Keratinocyte (primary cell): ENCODE results near the gene NFYB.

ENCODE experiments used
- CTCF ChIP-seq, 3 experiments: IDR thresholded peaks in 1 of 3; conservative IDR thresholded peaks in 1 of 3; optimal IDR thresholded peaks in 1 of 3; 2 replicates in 2 of 3; 3 replicates in 1 of 3; pipeline versions ENCODE3 to v1.5.1; 2011; ENCODE audit warnings: low read length in 3 of 3, mild to moderate bottlenecking in 3 of 3, moderate library complexity in 2 of 3, control low read depth in 1 of 3, inconsistent platforms in 1 of 3; ENCODE audit not compliant: insufficient read depth in 2 of 3; ENCODE audit errors: extremely low read depth in 1 of 3
- EZH2 ChIP-seq: IDR thresholded peaks from one replicate; pipeline ENCODE4 v1.6.1; 2012; ENCODE audit warnings: inconsistent platforms, mild to moderate bottlenecking, low read length, moderate library complexity

GRCh38 chr12:104168596-104168995, 30.6 kb upstream of the NFYB start:
- TF ChIP-seq EZH2: no peak
- no peak for TF ChIP-seq CTCF (optimal IDR thresholded peaks at IDR 0.05 in 1 of 3, IDR thresholded peaks at IDR 0.05 in 1 of 3, conservative IDR thresholded peaks at IDR 0.05 in 1 of 3; ENCODE audit: extremely low read depth in 1 of 3, insufficient read depth in 2 of 3, low read length in 3 of 3)
